Sigmoid colon (tissue), 3 donors: ENCODE measurements around the gene EEF2.

ENCODE experiments used
- CTCF ChIP-seq, 4 experiments: fragments of 450-650 bp in 3 of 4; fragments of 200-600 bp in 1 of 4; IDR thresholded peaks; one replicate each; pipeline ENCODE4 v1.5.1; 2016 to 2019; ENCODE audit warnings: antibody characterized with exemption in 4 of 4, mild to moderate bottlenecking in 3 of 4, moderate library complexity in 2 of 4
- POLR2A ChIP-seq, 2 donors: fragments of 450-650 bp; IDR thresholded peaks; one replicate each; pipeline ENCODE4 v1.6.1; 2016; ENCODE audit warnings: antibody characterized with exemption in 2 of 2, mild to moderate bottlenecking in 2 of 2, moderate library complexity in 2 of 2

- TF ChIP-seq CTCF (IDR thresholded peaks at IDR 0.05), result no peak
- TF ChIP-seq POLR2A (IDR thresholded peaks at IDR 0.05), result no peak
Observed at GRCh38 chr19:4012092-4012974, 27.1 kb upstream of the EEF2 start.
